ENCODE data around the gene DMRTA1.
A peak's percentile ranks its signal among the peaks of the same experiment; 100 is the strongest.

The DMRTA1 gene

GRCh38 chr9:22446950-22447617 is 460 bp downstream of the DMRTA1 start:
- no peak for TF ChIP-seq ZFX (IDR thresholded peaks at IDR 0.05)
- TF ChIP-seq CTCF (conservative IDR thresholded peaks at IDR 0.05): peak; percentile 59
- H3K27ac ChIP-seq: no peak overlapping the region

GRCh38 chr9:22447618-22448305 is 1.1 kb downstream of the DMRTA1 start:
- no peak overlapping the region for H3K27ac ChIP-seq

GRCh38 chr9:22449719-22450118 is 3.1 kb downstream of the DMRTA1 start:
- no peak overlapping the region for H3K27ac ChIP-seq
- TF ChIP-seq ZFX (IDR thresholded peaks at IDR 0.05) (no peak), CTCF (conservative IDR thresholded peaks at IDR 0.05) (no peak)

More at GRCh38 chr9:22447618-22448305, 1.1 kb downstream of the DMRTA1 start:
- TF ChIP-seq CTCF (conservative IDR thresholded peaks at IDR 0.05) (peak; percentile 32), ZFX (IDR thresholded peaks at IDR 0.05) (no peak)

GRCh38 chr9:22452415-22453010 is 5.9 kb downstream of the DMRTA1 start:
- no peak for TF ChIP-seq ZFX (IDR thresholded peaks at IDR 0.05)
- peak; percentile 93 for TF ChIP-seq CTCF (conservative IDR thresholded peaks at IDR 0.05)
- H3K27ac ChIP-seq: no peak overlapping the region

GRCh38 chr9:22454016-22454415 is 7.4 kb downstream of the DMRTA1 start:
- no peak overlapping the region for H3K27ac ChIP-seq
- no peak for TF ChIP-seq ZFX (IDR thresholded peaks at IDR 0.05)
- TF ChIP-seq CTCF (conservative IDR thresholded peaks at IDR 0.05): no peak

GRCh38 chr9:22455181-22455580 is 8.6 kb downstream of the DMRTA1 start:
- H3K27ac ChIP-seq: no peak overlapping the region
- TF ChIP-seq CTCF (conservative IDR thresholded peaks at IDR 0.05) (no peak), ZFX (IDR thresholded peaks at IDR 0.05) (no peak)

- H3K27ac ChIP-seq: no peak overlapping the region
- TF ChIP-seq CTCF (conservative IDR thresholded peaks at IDR 0.05): peak; percentile 27
- no peak for TF ChIP-seq ZFX (IDR thresholded peaks at IDR 0.05)
These were observed 10.8 kb downstream of the DMRTA1 start for GRCh38 chr9:22457448-22457847.

Measured in C4-2B (cell line).